NCI-H526 (cell line): ENCODE results near the gene KCNQ4.

ENCODE experiments used
- DNase-seq, 2 experiments: peaks; one replicate each; lab custom pipeline; 2025; lab: John Stamatoyannopoulos, UW

KCNQ4 gene

DNA sequence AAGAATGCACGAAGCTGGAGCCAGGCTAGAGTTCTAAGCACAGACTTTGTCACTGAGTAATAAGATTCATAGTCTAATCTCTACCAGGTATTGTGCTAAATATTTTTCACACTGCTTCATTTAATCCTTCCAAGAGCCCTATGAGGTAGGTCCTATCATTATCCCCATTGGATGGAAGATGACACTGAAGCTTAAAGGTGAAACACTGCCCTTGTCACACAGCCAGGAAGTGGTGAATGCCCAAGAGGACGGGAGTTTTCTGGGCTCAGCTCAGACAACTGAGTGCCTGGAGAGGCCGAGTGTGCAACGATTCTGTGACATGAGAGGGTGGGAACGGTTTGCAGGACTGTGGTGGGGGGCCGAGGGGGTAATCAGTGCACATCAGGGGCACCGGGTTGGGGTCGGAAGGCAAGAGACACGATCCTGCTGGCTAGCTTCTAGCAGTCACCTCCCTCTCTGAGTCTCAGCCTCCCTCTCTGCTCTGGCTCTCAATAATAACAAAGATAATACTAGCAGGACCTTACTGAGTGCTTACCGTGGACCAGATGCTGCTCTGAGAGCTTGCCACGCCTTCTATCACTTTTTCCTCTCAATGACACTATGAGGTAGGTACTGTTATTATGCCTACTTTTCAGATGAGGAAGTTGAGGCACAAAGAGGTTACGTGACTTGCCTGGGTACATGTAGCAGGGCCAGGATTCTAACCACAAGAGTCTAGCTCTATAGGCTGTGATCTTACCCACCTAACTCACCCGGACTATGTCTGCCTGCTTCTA lies 12.4 kb downstream of the KCNQ4 start:
- DNase-seq: no peak

DNA sequence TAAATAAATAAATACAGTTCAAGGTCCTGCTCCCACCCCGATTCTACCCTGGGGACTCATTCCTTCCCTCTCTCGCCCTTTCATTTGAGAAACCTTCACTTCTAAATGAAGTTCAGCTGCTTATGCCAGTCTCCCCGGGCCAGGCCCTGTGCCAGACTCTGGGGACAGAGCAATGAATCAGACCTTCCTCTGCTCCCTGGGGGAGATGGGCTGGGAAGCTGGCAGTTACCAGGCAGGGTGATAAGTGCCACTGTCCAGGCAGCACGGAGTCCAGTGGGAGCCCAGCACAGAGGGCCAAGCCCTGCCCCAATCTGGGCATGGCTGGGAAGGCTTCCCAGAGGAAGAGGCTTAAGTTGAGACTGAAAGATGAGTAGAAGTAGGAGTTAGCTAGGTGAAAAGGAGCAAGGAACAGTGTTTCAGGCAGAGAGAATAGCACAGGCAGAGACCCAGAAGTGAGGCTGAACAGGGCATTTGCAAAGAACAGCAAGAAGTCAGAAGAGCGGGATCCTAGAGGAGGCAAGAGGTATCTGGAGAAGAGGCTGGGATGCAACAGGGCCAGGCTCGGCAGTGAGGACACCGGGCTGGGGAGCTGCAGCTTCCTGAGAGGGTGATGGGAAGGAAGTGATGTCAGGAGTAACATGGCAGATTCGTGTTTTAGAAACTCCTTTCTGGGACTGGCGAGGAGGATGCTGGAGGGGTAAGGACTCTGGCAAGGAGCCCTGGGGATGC lies 13.5 kb downstream of the KCNQ4 start:
- DNase-seq: peak in 1 of 2 experiments; percentile 72

DNA sequence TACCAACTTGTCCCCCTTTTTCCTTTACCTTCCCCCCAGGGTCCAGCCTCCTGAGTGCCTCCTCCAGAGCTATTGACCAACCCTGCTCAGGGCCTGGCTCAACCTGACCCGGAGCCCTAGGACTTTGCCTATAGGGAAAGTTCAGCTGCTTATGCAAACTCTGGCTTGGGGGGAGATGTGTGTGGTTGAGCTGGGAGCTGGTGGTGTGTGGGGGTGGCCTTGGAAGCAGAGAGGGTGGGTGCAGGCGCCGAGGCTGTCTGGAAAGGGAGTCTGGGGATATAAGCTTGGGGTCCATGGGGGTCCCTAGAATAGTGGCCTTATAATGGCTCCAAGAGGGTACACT lies 14.1 kb downstream of the KCNQ4 start:
- DNase-seq: peak; percentile 35 to 85

DNA sequence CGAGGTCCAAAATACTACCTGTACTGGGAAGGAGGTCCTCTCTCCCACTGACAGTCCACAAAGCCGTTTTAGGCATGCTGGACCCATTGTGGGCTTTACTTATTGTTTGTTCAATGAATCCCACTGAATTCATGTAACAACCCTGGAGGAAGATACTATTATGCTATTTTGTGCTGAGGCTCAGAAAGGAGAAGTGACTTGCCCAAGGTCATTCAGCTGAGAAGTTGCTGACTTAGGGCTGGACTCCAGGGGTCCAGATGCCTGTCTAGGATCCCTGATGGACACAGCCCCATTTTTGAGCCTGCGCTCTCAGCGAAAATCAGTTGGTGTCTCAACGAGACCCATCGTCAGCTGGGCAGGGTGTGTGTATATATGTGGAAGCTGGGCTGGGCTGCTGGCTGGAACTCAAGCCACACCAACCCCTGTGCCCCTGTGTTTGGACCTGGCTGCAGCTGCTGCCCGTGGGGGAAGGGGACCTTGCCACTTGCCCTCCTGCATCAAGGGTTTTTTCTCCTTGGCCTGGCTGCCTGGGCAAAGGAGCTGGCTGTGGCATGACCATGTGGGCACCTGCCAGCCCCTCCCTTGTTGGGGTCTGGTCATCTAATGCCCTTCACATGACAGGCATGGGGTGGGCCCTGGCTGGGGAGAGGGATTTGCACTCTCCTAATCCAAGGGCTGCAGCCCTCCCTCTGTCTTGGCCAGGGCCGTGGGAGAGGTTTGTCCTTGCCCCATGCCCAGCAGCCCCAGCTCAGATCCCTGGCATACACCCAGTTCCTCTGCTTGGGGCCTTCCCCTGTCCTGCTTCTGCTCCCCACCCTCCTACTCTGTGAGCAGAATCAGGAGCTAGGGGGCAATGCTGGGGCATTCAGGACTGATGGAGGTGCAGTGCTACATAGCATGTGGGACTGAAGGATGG lies 15.0 kb downstream of the KCNQ4 start:
- DNase-seq: no peak

DNA sequence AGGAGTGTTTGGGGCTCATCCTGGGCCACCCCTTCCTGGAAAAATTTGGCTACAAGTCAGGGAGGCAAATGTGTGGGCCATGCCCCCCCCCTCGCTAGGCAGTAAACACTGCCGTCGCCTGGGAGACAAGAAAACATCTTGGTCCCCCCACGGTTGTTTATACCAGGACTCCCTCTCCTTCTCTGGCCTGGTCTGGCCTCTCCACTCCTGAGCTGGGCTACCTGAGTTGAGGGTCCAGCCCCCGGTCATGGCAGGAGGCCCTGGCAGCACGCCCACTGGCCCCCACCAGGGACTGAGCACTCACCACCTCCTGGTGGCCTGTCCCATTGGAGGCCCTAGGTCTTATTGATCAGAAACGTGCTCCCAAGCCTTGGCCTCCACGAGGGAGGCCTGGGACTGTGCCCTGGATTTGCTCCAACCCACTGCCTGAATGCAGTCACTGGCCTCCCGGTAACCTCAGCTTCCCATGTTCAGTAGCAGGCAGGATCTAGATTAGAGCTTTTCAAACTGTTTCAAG lies 15.8 kb downstream of the KCNQ4 start:
- DNase-seq: no peak

DNA sequence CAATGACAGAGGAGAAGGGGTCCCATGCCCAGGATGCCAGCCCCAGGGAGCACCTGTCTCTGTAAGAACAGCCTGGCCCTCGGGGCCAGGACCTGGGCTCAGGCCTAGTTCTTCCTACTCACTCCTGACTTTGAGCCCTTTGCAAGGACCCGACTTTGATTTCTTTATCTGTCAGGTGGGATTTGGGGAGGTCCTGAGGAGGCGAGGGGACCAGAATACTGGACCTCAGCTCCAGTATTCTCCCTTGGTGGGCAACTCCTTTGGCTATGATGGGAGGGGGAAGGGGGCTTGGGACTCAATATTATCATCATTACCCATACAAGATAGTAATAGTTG lies 18.1 kb downstream of the KCNQ4 start:
- DNase-seq: no peak

DNA sequence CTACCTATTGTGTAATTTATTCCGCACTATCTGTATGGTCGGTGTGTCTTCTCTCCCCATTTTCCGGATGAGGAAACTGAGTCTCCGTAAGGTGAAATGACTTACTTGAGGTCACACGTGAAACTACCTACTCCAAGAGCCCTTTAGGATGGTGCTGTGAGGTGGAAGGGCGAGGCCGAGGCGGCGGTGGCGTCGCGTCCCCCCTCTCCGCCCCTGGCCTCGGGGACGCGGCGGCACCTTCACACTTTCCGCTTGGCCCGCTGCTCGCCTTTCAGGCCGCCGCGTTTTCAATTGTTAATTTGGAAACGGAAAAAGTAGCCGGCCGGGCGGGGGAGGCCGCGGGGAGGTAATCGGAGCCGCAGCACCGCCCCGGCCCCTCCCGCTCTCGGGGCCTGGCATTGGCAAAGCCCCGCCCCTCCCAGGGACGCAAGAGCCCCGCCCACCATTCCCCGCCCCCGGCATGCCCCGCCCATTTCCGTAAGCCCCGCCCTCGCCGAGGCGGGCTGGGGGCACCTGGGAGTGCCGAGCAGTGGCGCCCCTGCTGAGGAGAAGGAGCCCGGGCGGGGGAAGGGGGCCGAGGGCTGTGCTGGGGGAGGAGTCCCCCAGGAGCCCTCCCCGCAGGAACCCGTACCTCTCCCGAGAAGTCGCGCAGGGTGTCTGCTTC lies 18.6 kb downstream of the KCNQ4 start:
- peak; percentile 78 to 98 for DNase-seq

DNA sequence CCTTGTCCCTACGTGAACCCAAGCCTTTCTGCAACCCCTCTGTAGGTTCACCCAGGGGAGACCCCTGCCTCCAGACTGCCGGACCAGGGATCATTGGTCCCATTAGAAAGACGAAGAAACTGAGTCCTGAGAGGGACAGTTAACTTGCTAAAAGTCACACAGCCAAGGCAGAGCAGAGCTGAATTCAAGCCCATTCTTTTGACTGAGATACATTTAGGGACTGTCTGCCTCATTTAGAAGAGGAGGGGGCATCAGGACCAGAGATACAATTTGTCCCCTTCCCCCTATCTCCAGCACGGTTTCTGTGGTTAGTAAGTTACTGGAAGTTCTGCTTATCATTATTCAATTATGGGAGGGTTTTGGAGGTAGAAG lies 19.1 kb downstream of the KCNQ4 start:
- DNase-seq: no peak

DNA sequence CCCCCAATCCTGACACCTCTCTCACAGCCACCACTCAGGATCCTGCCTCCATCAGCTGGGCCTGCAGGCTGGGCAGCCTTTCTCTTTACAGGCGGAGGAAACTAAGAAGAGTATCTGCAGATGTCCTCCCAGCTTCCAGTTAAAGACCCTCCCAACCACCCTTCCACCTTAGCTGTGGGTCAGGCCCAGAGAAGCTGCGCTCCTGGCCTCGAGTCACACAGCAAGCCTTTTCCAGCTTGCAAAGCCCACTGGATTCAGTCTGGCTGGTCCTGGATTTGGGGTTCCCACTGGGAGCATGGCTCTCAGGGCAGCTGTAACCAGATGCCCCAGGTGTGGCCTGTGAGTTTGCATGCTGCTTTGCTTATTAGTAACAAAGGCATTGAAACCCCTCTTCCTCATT lies 19.9 kb downstream of the KCNQ4 start:
- peak; percentile 96 for DNase-seq

DNA sequence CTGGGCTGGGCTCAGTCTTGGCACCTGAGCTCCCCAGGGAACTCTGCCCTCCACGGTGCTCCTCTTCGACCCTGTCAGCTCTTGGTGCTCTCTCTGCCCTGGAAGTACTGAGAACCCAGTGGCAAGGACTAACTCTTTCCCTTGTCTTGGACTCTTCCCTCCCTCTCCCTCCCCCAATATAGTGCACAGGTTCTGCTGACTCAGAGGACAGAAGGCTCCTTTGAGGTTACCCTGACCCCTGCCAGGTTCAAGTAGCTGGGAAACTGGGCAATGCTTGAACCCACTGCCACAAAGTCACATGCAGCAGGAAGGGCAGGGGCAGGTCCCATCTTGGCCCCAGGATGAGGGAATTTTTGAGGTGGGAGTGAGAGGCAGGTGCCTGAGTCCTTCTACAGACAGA lies 20.3 kb downstream of the KCNQ4 start:
- DNase-seq: no peak

DNA sequence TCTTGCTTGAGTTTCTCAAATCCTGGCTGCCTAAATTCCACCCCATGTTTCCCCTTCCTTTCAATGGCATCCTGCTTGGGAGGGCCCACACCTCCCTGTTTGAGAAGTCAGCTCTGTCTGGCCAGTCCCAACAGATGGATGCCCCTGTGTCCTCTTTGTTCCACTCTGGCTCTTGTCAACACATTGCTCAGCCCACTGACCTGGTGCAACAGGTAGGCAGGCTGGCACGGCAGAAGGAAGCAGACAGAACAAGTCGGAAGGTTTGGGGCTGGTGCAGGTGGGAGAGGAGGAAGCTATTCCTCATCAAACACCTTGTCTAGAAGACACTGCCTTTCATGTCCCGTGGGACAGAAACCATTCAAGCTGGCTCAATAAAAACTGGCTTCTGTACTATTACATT lies 22.7 kb downstream of the KCNQ4 start:
- no peak for DNase-seq

DNA sequence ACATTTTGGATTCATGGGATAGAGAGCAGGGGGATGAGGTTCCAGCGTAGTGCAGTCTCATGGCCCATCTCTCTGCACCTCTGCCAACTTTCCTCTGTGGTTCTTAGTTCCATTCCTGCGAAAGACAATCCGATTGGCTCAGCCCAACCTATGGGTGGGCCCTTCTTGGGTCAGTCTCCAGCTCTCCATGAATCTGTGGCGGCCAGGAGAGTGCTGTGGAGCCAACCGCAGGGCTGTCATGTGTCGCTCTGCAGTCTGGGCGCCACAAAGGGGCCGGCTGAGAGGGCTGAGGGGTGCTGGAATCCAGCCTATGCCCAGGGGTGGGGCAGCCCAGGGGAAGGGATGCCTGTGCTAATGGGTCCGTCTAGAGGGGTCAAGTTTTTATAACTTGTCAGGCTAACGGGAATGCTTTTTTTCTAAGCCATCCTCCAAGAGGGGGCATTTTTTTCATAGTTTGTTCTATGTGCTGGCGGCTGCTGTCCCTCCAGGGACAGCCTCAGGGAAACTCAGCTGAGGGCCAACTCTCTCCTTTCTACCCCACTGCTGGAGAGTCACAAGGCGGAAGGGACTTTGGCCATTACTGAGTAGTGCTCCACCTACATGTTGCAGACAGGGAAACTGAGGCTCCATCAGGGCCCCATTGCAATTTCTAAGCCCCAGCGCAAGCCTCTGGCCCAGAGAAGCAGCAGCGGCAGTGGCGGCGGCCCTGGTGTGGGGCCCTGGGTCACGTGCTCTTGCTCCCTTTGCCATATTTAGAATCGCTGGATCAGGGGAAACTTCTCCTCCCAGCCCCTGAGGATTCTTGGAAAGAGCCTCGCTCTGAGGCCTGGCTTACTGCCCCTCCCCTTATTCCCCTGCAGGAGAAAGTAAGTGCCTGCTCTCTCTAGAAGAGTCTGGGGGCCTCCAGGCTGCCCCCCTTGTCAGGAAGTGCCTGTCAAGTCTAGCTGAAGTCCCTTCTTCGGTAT lies 23.4 kb downstream of the KCNQ4 start:
- DNase-seq: no peak

DNA sequence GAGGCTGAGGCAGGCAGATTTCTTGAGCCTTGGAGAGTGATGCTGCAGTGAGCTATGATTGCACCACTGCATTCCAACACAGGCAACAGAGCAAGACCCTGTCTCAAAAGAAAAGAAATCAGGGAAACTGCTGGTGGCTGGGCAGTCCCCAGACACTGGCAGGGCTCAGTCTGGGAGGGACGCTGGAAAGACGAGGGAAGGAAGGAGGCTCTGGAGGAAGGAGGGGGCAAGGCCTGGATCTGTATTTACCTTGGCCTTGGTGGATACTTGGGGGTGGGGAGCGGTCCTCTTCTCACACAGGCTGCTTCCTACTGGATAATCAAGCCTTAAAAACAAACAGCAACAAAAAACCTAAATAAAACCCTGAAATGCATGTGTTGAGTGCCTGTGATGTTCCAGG lies 24.4 kb downstream of the KCNQ4 start:
- DNase-seq: no peak

DNA sequence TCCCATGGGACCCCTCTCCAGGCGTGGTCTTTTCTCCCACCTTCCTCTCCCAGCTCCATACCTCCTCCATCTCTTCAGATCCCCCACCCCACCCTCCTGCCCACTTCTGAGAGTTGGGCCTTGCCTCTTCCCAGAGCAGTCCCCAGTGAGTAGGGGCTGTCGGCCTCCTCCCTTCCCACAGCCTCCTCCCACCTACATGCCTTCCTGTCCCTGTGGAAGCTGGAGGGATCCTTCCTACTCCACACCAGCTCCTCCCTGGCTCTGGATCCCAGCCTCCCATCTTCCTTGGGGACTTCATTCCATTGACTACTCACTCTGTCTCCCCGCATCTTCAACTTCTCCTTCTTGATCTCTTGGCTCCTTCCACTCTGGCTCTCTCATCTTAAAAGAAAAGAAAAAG lies 24.9 kb downstream of the KCNQ4 start:
- no peak for DNase-seq

DNA sequence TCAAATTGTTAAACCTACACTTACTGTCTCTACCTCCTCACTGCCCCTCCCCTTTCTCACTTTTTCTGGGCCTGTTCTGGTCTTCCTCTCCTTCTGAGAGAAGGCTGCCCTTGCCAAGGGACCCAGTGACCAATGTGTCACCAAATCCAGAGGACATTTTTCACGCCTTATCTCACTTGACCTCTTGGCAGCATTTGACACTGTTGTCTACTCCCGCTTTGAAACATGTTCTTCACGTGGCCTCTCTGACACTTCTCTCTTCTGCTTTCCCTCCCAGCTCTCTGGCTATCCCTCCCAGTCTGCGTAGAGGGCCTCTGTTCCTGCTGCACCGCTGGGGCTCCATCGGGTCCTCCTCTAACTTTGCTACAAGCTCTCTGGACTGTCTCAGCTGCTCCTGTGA lies 25.3 kb downstream of the KCNQ4 start:
- DNase-seq: no peak

DNA sequence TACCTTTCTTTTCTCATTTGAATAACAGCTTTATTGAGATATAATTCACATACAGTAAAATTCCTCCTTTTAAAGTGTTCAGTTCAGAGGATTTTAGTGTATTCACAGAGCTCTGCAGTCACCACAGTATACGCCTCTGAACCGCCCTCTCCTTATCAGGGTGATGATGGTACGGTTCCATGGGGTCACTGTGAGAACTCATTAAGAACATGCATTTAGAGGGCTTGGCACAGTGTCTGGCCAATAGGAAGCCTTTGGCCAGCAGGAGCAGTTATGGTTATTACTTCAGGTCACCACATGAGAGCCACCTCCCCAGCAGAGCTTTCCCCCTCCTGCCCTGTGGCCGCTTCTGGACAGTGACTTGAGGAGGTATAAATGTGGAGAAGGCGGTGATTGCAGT lies 27.3 kb downstream of the KCNQ4 start:
- no peak for DNase-seq

DNA sequence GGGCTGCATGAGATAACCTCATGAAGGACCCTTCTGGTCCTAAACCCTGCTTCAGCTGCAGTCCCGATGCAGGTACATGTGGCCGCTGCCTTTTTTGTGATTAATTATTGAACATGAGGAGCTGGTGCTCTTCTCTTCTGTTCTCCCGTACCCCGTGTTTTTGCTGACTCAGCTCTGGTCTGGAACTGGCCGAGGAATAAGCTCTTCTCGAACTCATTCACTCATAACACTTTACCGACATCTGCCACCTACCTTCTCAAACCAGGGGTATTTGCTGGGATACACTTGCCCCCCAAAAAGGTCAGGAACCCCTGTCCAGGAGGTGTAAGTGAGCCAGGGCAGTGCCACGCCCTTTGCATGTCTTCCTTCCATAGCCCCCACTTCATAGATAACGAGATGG lies 31.8 kb downstream of the KCNQ4 start:
- no peak for DNase-seq

DNA sequence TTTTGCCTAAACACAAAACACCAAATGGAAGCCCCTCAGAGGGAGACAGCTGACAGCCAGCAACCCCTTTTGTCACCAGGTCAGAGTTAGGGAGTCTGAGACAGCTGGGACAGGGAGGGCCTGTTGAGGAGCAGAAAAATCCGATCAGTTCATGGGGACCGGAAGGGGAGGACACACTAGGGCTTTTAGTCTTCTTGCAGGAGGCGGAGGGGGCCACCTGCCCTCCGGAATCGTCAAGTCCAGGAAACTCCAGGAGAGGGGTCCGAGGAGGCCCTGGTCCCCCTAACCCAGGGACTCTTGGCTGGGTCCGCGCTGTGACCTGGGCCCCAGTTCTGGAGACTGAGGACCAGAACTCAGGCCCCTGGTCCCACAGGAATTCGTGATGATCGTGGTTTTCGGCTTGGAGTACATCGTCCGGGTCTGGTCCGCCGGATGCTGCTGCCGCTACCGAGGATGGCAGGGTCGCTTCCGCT lies 34.2 kb downstream of the KCNQ4 start:
- DNase-seq: no peak

DNA sequence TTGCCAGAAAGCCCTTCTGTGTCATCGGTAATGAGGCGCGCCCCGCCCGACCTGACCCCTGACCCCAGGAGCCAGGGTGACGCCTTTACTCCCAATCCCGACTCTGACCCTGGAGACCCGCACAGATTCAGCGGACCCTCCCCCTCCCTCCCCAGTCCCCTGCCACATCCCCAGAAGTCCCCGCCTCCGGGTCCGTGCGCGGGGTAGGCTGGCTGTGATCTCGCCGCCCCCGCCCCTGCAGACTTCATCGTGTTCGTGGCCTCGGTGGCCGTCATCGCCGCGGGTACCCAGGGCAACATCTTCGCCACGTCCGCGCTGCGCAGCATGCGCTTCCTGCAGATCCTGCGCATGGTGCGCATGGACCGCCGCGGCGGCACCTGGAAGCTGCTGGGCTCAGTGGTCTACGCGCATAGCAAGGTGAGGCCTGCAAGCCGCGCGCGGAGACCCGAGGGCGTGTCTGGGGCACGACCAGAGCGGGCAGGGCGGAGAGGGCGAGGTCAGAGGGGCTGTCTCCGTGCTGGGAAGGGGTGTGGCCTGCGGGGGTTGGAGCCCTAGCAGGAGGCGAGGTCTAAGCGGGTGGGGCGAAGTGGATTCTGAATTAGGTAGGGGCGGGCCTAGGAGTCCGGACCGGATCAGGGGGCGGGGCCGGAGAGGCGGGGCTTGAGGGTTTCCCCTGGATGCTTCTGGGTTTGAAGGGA lies 34.8 kb downstream of the KCNQ4 start:
- peak in 1 of 2 experiments; percentile 23 for DNase-seq

DNA sequence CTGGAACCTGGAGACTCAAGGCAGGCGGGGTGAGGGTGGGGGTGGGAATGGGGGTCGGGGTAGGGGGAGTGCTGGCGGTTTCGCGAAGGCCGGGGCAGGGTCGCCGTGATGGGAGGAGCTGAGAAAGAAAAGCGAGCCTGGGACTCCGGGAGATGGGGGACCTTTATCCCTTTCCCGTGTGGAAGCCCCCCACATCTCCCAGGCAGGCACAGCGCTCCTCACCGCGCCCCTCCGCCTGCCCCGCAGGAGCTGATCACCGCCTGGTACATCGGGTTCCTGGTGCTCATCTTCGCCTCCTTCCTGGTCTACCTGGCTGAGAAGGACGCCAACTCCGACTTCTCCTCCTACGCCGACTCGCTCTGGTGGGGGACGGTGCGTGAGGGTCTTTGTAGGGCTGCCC lies 35.5 kb downstream of the KCNQ4 start:
- no peak for DNase-seq
